Islet precursor cell (in vitro differentiated cells): ENCODE data around the gene PHF14.

ENCODE experiments used
- DNase-seq: peaks from one replicate; pipeline ENCODE4 v3.0.0-alpha.2; 2018

The PHF14 gene

GRCh38 chr7:11212816-11213215 is 239.1 kb downstream of the PHF14 start:
- DNase-seq, result no peak

GRCh38 chr7:11213266-11213665 is 239.6 kb downstream of the PHF14 start:
- DNase-seq, result no peak

GRCh38 chr7:11216276-11216675 is 242.6 kb downstream of the PHF14 start:
- no peak for DNase-seq

- DNase-seq, result no peak
These were observed 244.3 kb downstream of the PHF14 start for GRCh38 chr7:11217848-11218565.
